Ammon's horn (tissue), 1 donor: ENCODE results near the gene PATL2.
"Not testable (repeated sequence)": the region's sequence is repeated elsewhere in the genome, so short reads cannot be mapped to it uniquely, and the experiment has no call there.

ENCODE experiments used
- DNase-seq: peaks from one replicate; pipeline ENCODE4 v3.0.0-alpha.2; 2016; ENCODE audit warnings: low spot score

PATL2 gene

DNA sequence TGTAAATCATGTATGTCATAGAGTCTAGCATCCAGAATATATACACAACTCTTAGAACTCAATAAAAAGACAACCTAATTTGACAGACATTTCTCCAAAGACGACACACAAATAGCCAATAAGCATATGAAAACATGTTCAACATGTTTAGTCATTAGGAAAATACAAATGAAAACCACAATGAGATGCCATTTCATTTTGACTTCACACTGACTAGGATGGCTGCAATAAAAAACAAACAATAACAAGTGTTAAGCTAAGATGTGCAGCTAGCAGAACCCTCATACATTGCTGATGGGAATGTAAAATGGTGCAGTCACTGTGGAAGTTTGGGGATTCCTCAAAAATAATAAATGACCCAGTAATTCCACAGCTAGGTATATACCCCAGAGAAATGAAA, 64.1 kb downstream of the PATL2 start:
- DNase-seq, result no peak

DNA sequence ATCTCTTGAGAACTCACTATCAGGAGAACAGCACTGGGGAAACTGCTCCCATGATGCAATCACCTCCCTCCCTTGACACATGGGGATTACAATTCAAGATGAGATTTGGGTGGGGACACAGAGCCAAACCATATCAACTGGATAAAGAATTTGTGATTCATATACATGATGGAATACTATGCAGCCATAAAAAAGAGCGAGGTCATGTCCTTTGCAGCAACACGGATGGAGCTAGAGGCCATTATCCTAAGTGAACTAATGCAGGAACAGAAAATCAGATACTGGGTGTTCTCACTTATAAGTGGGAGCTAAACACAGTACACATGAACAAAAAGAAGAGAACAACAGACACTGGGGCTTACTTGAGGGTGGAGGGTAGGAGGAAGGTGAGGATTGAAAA, 64.7 kb downstream of the PATL2 start:
- DNase-seq, result no peak

DNA sequence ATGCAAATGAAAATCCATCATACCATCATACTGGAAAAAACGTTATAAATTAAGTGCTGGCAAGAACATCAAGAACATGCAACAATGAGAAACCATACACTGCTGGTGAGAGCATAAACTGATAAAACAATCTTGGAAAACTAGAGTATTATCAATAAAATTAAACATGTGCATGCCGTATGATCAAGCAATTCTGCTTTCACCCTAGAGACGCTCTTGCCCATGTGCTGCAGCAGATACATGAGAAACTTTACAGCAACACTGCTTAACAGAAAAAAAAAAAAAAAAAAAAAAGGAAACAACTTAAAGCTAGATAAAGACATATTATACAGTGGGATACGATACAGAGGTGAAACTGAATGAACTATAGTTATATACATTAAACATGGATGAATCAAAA, 69.5 kb downstream of the PATL2 start:
- no peak for DNase-seq

DNA sequence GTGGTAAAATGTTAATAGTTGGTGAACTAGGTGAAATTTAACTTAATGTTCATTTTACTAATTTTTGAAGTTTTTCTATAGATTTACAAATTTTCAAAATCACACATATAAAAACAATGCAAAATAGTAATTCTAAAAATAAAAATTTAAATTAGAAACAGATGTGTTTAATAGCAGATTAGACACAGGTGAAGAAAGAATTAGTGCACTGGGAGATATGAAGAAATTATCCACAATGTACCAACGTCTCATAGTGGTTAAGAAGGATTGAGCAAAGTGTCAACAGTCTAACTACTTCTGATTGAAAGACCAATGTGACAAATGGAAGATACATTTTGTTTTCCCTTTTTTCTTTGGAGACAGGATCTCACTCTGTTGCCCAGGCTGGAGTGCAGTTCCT, 74.1 kb downstream of the PATL2 start:
- DNase-seq, result no peak

DNA sequence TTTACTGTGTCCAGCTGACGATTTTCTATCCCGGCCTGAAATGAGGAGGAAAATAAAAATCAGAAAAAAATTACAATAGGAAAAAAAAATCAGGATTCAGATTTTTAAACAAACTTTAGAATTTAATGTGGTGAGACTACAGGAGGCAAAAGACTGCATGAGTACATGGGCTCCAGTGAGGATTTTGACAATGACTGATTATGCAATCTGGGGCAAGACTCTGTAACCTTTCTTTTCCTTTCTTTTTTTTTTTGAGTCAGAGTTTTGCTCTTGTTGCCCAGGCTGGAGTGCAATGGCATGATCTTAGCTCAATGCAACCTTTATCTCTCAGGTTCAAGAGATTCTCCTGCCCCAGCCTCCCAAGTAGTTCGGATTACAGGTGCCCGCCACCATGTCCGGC, 77.5 kb downstream of the PATL2 start:
- no peak for DNase-seq

DNA sequence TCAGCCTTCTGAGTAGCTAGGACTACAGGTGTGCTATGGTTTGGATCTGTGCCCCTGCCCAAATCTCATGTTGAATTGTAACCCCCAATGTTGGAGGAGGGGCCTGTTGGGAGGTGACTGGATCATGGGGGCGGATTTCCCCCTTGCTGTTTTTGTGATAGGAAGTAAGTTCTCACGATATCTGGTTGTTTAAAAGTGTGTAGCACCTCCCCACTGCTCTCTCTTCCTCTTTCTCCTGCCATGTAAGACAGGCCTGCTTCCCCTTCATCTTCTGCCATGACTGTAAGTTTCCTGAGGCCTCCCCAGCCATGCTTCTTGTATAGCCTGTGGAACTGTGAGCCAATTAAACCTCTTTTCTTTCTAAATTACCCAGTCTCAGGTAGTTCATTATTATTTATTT, 85.8 kb downstream of the PATL2 start:
- DNase-seq, result not testable (repeated sequence)

DNA sequence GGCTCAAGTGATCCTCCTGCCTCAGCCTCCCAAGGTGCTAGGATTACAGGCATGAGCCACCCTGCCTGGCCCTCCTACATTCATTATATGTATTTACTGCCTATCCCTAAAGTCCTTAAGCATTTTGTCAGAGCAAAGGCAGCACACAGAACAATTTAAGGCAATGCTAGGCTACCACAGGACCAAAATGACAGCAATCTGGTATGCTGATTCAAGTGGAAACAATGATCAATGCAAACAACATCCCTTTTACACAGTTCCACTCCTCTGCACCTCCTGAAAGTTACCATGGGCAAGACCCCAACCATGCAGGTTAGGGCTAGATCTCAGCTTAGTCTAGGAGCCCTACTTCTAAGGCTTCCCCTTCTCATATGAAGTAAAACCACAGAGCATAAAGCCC, 87.9 kb downstream of the PATL2 start:
- DNase-seq, result no peak

DNA sequence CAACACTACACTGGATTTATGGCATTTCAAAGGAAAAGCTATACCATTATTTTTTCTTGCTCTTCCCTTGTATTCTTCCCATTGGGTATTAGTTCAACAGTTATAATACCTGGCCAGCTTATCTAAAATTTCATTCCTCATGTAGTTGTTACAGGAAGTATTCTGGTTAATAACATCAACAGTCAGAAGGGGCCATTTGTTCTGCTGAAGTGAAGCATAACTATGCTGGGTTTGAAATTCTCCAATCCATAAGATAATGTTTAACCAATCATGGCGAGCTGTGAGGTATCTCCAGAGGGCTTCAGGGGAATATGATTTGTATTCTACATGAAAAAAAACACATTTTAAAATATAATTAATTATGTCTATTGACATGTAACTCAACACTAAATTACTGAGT, 91.0 kb downstream of the PATL2 start:
- DNase-seq, result no peak

DNA sequence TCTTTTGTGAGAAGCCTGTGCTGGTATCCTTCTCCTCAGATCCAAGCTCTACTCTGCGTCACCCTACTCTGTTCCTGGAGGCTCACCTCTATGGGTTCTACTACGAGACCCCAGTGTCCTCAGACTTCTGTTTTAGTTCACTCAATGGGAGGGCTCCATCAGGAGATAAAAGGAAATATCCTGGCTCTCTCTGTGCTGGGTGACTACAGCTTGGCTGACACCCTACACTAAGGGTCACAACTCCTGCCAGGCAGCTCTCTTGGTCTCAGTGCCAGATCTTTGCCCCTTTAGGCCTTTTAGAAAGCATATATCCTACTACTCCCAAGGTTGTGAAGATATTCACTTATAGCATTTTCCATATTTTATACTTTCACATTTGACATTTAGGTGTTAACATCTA, 94.1 kb downstream of the PATL2 start:
- DNase-seq, result no peak
